GM18505 (cell line): ENCODE data around the gene LYPD8.
"Not testable (repeated sequence)": the region's sequence is repeated elsewhere in the genome, so short reads cannot be mapped to it uniquely, and the experiment has no call there.

Source experiments
- ATAC-seq: cut with Tn5 transposase; IDR thresholded peaks from one replicate; pipeline ENCODE4 v1.9.1; 2021; ENCODE audit not compliant: unreplicated experiment
- POLR2A ChIP-seq: IDR thresholded peaks from 4 replicates; pipeline ENCODE4 v1.6.1; 2011; ENCODE audit warnings: borderline replicate concordance; ENCODE audit not compliant: insufficient read depth, insufficient read length; ENCODE audit errors: extremely low read depth

Gene LYPD8, protein sequence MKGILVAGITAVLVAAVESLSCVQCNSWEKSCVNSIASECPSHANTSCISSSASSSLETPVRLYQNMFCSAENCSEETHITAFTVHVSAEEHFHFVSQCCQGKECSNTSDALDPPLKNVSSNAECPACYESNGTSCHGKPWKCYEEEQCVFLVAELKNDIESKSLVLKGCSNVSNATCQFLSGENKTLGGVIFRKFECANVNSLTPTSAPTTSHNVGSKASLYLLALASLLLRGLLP

DNA sequence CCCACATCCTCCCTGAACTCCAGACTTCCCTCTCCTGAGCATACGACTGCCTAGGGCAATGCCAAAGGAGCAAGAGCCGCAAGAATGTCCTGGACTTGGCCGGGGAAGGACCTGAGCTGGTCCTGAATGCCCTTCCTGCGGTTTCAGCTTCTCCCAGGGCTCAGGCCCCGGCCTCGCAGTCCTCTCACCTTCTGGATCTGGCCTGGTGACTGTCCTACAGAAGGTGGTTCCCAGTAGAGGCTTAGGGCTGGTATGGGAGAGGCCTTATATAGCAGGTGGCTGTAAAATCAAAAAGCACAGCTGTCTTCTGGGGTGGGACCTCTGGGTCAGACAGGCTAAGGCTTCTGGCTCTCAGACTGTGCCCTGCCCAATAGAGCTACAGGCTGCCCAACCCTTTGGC, at the start of gene LYPD8:
TSS of gene LYPD8 (minus strand) at position 243 of the 400 bp plus-strand sequence. CDS start 4,678 bp downstream, outside the sequence.
- no peak for TF ChIP-seq POLR2A
- ATAC-seq = no peak

DNA sequence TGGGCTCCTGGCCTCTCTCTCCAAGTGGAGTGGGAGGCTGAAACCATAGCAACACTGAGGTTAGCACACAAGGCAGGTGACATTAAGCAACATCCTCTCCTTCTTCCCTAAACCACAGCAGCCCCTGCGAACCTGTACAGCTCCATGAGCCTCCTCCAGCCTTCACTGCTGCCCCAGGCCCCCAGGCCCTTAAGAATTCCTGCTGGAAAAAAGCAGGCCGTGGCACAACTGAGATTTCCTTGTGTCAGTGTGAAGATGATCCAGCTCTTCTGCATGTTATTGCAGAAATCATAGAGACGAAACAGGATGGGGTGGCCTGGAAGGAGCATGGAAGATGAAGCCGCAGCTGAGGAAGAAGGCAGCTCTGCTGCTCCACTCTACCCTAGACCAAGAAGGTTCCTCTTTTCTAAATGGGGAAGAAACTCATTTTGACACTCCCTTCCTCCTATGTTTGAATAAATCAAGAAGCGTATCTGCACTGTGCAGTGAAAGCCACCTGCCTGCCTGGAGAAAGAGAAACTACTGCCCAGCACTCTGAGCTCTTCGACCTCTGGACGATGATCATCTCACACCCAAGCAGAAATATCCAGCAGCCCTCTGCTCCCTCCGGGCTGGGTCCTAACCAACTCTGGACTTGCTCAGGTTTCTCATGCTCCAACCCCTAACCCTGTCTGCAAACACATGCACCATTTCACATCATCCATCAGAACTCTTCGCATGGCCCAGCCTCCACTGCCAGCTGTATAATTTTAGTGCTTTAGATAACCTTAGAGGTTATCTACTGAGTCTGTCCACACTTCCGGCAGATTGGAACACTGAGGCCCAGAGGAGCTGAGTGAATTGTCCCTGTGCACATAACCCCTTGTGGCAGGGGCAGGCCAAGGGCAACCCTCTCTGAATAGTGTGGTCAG, 49.5 kb upstream of the LYPD8 start:
- peak; percentile 41 for TF ChIP-seq POLR2A
- peak; percentile 94 for ATAC-seq

DNA sequence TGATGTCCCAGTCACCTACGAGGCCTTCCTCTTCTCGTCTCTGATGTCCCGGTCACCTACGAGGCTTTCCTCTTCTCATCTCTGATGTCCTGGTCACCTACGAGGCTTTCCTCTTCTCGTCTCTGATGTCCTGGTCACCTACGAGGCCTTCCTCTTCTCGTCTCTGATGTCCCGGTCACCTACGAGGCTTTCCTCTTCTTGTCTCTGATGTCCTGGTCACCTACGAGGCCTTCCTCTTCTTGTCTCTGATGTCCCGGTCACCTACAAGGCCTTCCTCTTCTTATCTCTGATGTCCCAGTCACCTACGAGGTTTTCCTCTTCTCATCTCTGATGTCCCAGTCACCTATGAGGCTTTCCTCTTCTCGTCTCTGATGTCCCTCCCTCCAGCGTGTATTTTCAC, 47.9 kb upstream of the LYPD8 start:
- not testable (repeated sequence) for ATAC-seq

DNA sequence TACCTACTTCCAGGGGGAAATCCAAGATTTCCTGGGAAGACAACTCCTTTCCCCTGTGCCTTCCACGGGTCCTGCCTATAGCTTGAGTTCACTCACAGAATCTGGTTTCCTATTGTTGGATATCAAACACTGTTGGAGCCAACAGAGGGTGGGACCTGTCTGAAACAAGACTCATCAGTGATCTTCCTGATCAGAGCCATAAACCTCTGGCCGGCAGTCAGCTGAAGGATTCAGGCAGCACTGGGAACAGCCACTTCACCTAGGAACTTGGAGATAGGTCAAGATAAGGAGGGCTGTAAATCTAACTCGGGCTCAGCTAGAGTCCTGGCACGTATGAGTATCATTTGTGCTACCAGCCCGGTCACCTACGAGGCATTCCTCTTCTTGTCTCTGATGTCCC, 46.9 kb upstream of the LYPD8 start:
- no peak for TF ChIP-seq POLR2A
- no peak for ATAC-seq

DNA sequence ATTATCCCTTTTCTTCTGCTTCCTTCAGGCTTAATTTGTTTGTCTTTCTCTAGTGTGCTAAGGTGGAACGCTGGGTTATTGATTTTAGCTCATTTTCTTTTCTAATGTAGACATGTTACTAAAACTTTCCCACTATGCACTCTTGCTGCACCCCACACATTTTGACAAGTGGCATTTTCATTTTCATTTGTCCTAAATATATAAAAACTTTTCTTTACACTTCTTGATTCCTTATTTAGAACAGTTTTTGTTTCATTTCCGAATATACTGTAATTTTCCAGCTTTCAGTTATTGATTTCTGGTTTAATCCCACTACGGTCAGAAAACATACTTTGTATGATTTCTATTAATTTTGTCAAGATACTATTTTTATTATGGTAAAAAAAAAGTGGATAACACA, 44.9 kb upstream of the LYPD8 start:
- no peak for TF ChIP-seq POLR2A
- no peak for ATAC-seq

DNA sequence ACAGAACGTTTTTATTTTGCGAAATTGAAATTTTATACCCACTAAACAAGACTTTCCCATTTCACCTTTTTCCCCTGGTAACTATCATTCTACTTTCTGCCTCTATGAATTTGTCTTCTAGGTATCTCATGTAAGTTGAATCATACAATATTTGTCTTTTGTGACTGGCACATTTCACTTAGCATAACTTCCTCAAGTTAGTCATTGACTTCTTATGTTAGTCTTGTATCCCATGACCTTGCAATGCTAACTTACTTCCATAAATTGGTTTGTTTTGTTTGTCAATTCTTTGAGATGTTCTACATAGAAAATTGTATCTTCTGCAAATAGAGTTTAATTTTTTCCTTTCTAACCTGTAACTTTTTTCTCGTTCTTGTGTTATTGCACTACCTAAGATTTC, 43.2 kb upstream of the LYPD8 start:
- no peak for TF ChIP-seq POLR2A
- ATAC-seq = no peak

DNA sequence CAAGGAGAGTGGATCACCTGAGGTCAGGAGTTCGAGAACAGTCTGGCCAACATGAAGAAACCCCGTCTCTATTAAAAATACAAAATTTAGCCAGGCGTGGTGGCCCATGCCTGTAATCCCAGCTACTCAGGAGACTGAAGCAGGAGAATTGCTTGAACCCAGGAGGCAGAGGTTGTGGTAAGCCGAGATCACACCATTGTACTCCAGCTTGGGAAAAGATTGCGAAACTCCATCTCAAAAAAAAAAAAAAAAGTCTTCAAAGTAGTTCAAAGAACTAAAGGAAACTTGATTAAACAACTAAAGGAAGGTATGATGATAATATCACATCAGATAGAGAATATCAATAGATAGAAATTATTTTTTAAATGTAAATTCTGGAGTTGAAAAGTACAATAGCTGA, 39.1 kb upstream of the LYPD8 start:
- ATAC-seq = not testable (repeated sequence)

DNA sequence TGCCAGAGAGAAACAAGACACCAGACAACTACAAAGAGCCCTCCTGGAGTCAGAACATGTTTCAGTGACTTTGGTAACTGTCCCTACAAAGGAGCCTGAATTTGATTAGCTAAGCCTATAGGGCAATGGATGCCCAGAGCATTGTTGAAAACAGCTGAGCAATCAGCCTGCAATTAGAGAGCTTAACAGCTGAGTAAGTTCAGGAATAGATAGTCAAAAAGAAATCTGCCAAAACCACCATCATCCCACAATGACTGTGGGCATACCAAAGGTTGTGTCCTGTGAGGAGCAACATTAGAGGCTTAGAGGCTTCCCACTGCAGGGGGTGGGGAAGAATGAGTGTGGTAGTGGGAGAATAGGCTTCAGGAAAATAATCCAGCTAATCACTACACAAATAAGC, 38.0 kb upstream of the LYPD8 start:
- peak; percentile 85 for ATAC-seq
- TF ChIP-seq POLR2A = no peak

DNA sequence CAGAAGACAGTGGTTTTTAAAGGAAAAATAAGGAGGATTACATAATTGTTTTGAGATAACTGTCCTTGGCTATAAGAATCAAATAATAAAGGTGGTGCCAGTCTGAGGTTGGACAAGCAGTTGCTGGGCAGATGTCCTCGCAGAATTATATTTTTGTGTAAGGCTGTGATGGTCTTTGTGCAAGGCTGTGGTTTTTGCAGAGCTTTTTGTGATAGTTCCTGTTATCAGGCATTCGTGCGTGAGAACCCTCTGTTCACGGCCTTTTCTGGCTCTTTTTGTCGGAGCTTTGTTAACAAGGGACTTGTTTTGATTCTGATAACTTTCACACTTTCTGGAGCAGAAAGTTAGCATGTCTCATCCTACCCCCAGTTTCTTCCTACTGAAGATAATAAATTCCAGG, 36.8 kb upstream of the LYPD8 start:
- TF ChIP-seq POLR2A = no peak
- peak; percentile 49 for ATAC-seq

DNA sequence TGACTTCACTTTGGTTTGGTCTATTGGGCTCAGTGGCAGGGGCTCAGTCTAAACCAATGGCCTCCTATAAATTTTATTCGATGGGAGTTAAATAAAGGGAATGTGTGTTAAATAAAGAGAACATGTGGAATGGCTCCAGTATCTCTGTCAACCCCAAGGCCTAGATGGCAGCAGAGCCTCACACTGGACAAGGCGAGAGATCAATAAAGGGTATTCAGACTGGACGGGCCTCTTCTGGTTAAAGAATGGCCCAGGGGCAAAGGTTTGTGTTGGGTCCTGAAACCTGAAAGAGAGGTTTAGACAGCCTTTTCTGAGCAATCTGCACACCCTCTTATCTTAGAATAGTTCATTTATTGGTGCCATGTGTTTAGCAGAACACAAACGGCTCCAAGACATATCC, 35.5 kb upstream of the LYPD8 start:
- TF ChIP-seq POLR2A = no peak
- no peak for ATAC-seq

DNA sequence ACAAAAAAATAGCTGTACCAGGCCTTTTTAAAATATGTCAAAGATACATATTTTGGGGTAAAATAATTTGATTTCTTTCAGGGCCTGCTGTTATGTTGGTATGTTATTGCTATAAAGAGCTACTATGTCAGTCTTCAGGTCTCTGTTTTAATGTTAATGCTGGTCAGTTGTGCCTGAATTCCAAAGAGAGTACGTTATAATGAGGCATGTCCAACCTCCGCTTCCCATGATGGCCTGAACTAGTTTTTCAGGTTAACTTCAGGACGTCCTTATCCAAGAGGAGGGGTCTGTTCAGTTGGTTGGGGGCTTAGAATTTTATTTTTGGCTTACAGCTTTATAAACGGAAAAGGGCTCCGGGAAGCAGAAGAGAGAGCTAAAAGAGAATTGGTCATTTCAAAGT, 34.9 kb upstream of the LYPD8 start:
- ATAC-seq = no peak
- no peak for TF ChIP-seq POLR2A

DNA sequence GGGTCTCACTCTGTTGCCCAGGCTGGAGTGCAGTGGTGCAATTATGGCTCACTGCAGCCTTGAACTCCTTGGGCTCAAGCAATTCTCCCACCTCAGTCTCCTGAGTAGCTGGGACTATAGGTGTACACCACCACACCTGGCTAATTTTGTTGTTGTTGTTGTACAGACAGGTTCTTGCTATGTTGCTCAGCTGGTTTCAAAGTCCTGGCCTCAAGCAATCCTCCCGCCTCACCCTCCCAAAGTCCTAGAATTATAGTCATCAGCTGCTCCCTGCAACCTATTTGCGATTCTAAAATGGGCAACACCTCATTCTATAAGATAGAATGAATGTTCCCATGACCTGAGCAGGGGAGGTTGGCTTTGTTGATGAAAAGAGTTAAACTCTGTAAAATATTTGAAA, 33.8 kb upstream of the LYPD8 start:
- not testable (repeated sequence) for ATAC-seq

DNA sequence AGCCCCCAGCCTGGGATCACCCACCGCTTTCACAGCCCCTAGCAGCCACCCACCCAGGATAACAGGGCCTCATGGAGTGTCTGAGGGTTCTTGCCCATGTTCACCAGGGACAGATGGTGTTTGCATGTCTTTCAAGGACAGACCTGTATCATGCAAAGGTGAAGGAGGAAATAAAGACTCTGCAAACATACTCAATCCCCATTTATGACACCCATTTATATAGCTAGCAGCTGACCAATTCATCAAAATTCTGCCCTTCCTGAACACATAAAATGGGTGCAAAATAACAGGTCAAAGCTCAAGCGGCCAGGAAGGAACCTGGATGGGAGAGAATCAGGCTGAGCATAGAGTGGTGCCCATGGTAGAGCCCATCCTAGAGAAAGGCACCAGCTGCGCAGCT, 32.8 kb upstream of the LYPD8 start:
- TF ChIP-seq POLR2A = no peak
- no peak for ATAC-seq

DNA sequence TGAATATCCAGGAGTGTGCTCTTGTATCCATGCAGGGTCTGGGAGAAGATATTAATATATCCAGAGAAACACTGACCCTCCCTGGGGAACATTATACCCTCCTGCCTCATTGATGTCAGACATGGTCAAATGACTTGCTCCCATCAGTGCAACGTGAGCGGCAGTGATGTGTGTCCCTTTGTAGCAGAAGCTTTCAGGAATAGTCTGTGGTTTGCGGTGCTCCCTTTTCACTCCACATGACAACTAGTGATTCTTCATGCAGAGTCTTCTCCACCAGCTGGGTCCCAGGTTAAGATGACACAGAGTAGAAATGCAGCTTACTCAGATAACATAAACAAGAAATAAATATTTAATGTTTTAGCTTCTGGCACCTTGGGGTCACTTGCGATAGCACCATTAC, 31.9 kb upstream of the LYPD8 start:
- no peak for ATAC-seq
- TF ChIP-seq POLR2A = no peak
